Prostate gland (tissue), 2 donors: ENCODE data around the gene TLE1.

Source experiments
- POLR2A ChIP-seq: fragments of 450-650 bp; IDR thresholded peaks from one replicate; pipeline ENCODE4 v1.6.1; 2016; ENCODE audit warnings: antibody characterized with exemption, mild to moderate bottlenecking
- TF ChIP-seq, protein P1 (sequence below), 4 experiments: fragments of 200-600 bp in 2 of 4; fragments of 450-650 bp in 2 of 4; sonication (generic) in 2 of 4; IDR thresholded peaks; 1 replicate in 3 of 4; 2 replicates in 1 of 4; pipeline ENCODE4 v1.5.1; 2016 to 2019; ENCODE audit warnings: antibody characterized with exemption in 4 of 4, mild to moderate bottlenecking in 2 of 4, moderate library complexity in 2 of 4

GRCh38 chr9:81579381-81579780 is 110.0 kb downstream of the TLE1 start:
- TF ChIP-seq, protein P1, sequence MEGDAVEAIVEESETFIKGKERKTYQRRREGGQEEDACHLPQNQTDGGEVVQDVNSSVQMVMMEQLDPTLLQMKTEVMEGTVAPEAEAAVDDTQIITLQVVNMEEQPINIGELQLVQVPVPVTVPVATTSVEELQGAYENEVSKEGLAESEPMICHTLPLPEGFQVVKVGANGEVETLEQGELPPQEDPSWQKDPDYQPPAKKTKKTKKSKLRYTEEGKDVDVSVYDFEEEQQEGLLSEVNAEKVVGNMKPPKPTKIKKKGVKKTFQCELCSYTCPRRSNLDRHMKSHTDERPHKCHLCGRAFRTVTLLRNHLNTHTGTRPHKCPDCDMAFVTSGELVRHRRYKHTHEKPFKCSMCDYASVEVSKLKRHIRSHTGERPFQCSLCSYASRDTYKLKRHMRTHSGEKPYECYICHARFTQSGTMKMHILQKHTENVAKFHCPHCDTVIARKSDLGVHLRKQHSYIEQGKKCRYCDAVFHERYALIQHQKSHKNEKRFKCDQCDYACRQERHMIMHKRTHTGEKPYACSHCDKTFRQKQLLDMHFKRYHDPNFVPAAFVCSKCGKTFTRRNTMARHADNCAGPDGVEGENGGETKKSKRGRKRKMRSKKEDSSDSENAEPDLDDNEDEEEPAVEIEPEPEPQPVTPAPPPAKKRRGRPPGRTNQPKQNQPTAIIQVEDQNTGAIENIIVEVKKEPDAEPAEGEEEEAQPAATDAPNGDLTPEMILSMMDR (IDR thresholded peaks at IDR 0.05), result no peak
- TF ChIP-seq POLR2A, result no peak
